ENCODE results near the gene DLG5.

- no peak for TF ChIP-seq EZH2 (IDR thresholded peaks at IDR 0.05)
- TF ChIP-seq, protein P1, sequence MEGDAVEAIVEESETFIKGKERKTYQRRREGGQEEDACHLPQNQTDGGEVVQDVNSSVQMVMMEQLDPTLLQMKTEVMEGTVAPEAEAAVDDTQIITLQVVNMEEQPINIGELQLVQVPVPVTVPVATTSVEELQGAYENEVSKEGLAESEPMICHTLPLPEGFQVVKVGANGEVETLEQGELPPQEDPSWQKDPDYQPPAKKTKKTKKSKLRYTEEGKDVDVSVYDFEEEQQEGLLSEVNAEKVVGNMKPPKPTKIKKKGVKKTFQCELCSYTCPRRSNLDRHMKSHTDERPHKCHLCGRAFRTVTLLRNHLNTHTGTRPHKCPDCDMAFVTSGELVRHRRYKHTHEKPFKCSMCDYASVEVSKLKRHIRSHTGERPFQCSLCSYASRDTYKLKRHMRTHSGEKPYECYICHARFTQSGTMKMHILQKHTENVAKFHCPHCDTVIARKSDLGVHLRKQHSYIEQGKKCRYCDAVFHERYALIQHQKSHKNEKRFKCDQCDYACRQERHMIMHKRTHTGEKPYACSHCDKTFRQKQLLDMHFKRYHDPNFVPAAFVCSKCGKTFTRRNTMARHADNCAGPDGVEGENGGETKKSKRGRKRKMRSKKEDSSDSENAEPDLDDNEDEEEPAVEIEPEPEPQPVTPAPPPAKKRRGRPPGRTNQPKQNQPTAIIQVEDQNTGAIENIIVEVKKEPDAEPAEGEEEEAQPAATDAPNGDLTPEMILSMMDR (IDR thresholded peaks at IDR 0.05) = no peak
- TF ChIP-seq EZH2phosphoT487 (IDR thresholded peaks at IDR 0.05) = no peak
Observed at GRCh38 chr10:77819210-77820112, 107.1 kb downstream of the DLG5 start.
